Endometrium (tissue), 2 donors: ENCODE results near the gene ZBTB17.
"Not testable (repeated sequence)": the region's sequence is repeated elsewhere in the genome, so short reads cannot be mapped to it uniquely, and the experiment has no call there.

Experiments used
- FAIRE-seq: peaks from 2 replicates; lab custom pipeline; 2012; peaks lifted over from hg19 to GRCh38; lab: Jason Lieb, UNC
- donor health status: control.
- donor health status: control.

The ZBTB17 gene

DNA sequence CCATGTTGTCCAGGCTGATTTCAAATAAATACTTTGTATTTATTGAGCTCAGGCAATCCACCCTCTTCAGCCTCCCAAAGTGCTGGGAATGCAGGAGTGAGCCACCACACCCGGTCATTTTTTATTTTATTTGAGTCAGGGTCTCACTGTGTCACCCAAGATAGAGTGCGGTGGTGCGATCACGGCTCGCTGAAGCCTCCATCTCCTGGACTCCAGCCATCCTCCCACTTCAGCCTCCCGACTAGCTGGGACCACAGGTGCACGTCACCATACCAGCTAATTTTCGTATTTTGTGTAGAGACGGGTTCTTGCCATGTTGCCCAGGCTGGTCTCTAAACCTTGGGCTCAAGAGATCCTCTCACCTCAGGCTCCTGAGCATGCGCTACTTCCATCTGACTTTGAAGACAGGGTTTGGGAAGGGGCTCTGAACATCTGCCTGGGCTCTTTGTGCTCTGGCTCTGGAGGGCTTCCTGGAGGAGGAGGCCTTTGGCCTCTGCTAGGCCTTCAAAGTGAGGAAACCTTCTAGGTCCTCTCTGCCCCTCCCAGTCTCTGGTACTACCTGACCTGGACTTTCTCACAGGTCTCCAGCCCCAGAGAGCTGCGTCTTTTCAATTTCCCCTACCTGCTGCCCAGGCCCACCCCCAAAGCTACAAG is 36.2 kb upstream of the ZBTB17 start:
- FAIRE-seq = no peak

- no peak for FAIRE-seq
Measured at GRCh38 chr1:16010837-16011236, 34.9 kb upstream of the ZBTB17 start.

DNA sequence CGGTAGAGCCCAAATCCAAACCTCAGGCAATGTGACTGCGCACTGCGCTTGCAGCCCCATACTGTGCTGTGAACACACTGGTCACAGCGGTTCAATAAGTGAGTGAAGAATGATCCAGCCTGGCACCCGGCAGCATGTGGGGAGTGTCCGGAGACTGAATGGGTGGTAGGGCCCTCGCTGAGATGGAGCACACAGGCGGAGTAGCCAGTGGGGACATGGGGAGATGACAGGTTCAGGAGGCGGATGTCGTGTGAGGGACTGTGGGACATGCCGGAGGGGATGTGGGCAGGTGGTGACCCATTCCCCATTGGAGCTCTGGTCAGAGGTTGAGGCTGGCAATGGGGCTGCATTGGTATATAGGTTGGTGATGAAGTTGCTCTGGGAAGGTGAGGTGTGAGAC is 33.8 kb upstream of the ZBTB17 start:
- FAIRE-seq = no peak

DNA sequence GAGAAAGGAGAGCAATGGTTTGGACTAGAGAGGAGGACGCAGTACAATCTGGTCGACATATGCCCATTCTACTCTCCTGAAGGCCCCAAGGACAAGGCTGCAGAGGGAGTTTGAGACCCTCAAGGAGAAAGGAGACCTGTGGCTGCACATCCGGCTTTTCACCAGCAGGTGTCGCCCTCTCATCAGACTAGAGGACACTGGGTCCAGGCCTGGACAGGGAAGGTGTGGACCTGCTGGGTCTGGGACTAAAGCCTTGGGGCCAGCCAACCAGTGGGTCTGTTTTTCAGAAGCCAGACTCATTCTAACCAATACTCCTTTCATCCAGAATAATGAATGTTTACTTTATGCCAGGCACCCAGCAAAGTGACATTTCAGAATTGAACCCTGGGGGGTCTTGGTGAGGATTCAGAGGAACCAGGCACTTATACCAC is 33.1 kb upstream of the ZBTB17 start:
- FAIRE-seq = no peak

GRCh38 chr1:16007671-16008341 is 31.9 kb upstream of the ZBTB17 start:
- FAIRE-seq = no peak

DNA sequence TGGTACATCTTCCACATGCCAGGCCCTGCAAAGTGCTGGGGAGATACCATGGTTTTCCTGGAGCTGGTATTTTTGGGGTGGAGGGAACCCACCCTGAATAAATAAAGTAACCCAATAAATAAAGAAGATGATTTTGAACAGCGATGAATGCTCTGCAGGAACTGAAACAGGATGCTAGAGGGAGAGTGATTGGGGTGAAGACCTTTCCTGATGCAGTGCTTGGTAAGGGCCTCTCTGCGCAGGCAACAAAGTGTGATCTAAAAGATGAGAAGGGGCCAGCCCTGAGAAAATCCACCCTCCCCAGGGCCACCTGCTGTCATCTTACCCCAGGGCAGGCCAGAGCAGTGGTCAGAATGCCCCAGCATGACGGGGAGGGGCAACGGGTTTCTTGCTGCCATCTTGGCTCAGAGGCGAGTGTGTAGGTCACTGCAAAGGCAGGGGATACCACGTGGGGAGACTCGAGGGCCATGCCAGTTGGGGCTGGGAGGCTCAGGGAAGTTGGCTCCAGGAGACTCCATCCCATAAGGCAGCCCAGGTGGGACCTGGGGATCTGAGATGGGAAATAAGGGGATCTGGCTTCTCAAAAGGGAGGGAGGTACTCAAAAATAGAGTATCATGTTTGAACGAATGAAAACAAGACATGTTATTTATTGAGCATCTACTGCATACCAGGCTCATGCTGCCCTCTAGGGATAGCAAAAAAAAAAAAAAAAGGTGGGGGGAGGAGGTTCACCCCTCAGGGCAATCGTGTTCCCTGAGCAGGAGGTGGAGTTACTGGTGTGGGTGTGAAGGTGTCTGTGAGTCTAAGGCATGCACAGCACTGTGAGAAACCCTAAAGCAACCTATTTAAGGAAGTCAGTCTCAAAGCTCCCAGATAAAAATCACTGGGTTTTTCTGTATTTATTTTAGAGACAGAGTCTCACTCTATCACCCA is 30.9 kb upstream of the ZBTB17 start:
- no peak for FAIRE-seq

DNA sequence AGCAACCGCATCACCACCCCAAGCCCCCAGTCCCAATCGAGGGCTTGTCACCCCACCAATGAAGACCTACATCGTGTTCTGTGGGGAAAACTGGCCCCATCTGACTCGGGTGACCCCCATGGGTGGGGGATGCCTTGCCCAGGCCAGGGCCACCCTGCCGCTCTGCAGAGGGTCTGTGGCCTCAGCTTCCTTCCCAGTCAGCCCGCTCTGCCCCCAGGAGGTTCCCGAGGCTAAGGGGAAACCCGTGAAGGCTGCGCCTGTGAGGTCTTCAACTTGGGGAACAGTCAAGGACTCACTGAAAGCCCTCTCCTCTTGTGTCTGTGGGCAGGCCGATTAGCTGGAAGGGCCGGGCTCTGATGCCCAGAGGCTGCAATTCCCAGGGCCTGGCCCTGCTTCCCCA is 30.1 kb upstream of the ZBTB17 start:
- no peak for FAIRE-seq

- FAIRE-seq = no peak
Measured at GRCh38 chr1:16005597-16005996, 29.7 kb upstream of the ZBTB17 start.

DNA sequence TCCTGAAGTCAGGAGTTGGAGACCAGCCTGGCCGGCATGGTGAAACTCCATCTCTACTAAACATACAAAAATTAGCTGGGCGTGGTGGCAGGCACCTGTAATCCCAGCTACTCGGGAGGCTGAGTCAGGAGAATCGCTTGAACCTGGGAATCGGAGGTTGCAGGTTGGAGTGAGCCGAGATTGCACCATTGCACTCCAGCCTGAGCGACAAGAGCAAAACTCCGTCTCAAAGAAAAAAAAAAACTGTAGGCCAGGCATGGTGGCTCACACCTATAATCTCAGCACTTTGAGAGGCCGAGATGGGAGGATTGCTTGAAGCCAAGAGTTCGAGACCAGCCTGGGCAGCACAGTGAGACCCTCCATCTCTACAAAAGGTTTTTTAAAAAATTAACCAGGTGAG is 25.4 kb upstream of the ZBTB17 start:
- not testable (repeated sequence) for FAIRE-seq

GRCh38 chr1:15998929-15999328 is 23.0 kb upstream of the ZBTB17 start:
- no peak for FAIRE-seq

GRCh38 chr1:15997637-15998280 is 21.9 kb upstream of the ZBTB17 start:
- no peak for FAIRE-seq

- no peak for FAIRE-seq
Measured at GRCh38 chr1:15997076-15997585, 21.2 kb upstream of the ZBTB17 start.

- no peak for FAIRE-seq
Measured at GRCh38 chr1:15994590-15995351, 18.9 kb upstream of the ZBTB17 start.

- no peak for FAIRE-seq
Measured at GRCh38 chr1:15994081-15994480, 18.2 kb upstream of the ZBTB17 start.

GRCh38 chr1:15993666-15994065 is 17.8 kb upstream of the ZBTB17 start:
- no peak for FAIRE-seq

DNA sequence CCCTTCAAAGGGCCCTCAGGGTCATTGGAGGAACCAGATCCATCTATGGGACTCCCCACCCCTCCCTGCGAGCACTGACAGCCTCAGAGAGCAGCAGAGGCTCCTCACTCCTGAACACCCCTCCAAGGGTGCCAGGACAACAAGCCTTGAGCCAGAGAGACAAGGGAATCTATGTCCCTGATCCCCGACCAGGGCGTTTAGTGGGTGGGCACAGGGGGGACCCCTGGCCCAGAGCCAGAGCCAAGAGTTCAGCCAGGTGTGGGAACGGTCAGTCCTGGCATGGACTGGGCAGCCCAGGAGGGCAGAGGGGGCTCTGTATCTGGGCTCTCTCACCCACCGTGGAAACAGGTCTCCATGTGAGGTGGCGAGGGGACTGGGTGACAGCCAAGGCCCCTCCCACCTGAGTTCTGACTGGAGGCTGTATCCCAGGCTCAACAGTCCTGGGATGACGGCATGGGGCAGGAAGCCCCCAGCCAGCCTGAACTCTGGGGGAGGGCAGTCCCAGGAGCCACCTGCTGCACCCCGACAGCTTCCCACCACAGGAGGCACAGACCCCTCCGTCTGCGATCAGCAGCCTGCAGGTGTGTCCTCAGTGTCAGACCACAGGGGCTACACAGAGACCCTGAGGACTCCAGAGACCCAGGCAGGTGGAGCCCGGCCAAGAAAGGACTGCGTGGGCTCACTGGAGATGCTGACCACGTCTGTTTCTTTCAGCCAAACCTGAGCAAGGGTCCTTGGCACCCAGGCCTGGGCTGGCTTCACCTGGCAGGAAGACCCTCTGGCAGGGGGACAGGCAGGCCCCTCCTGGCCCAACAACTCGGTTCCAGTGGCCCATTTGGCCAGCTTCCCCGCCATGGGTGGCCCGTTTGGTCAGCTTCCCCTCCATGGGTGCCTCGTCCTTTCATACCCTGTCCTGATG is 16.9 kb upstream of the ZBTB17 start:
- no peak for FAIRE-seq

DNA sequence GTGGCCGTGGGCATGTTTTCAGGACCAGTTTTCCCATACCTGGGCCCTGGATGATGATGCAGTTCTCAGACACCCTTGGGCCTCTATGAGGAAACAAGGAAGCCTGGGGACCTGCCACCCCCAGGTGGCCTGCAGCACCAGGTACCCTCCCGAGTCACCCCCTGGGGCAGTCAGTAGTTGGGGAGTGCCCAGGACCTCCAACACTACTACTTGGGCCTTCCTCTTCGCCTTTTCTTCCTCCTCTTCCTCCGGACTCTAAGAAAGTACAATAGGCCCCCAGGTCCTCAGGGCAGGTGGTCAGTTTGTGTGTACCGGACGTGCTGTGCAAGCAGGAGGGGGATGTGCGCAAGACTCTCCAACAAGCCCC is 16.3 kb upstream of the ZBTB17 start:
- FAIRE-seq = no peak

- FAIRE-seq = no peak
Measured at GRCh38 chr1:15991427-15992186, 15.7 kb upstream of the ZBTB17 start.

DNA sequence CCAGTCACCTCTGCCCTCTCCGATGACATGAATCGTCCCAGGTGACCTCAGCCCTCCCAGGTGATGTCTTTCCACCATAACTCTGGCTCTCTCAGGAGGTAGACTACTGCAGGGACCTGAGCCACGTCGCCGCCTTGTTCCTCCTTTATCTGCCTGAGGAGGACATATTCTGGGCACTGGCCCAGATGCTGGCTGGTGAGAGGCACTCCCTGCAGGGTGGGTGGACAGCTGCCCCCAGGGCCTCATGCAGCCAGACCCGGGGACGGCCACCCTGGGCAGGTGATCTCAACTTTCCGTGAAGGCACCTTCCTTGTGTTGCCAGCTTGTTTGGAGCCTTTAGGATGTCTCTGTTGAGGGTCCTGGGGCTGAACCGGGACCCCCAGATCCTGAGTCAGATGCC is 13.9 kb upstream of the ZBTB17 start:
- no peak for FAIRE-seq
